ENCODE results near the gene CNTNAP5. TPM values are rescaled to one million over a fixed set of nuclear protein-coding genes. Genes with fewer than 3 reads are reported as not detected.

The CNTNAP5 gene
- total and polyA plus RNA-seq, 7 donors, result not detected

GRCh38 chr2:124258140-124258880 lies 233.2 kb downstream of the CNTNAP5 start:
- TF ChIP-seq CTCF (IDR thresholded peaks at IDR 0.05), result no peak
- H3K27ac ChIP-seq, result no peak overlapping the region
- no peaks in the 10 kb centered on the region for H3K27me3 ChIP-seq (ENCODE audit: insufficient read depth in 3 of 3, low read length in 2 of 3)
- ATAC-seq (no peak), DNase-seq (no peak)
- intact Hi-C loops (cut with DNase I), result no loop called here
- no peaks in the 10 kb centered on the region for H3K9me3 ChIP-seq
- H3K4me1 ChIP-seq, result no peaks in the 10 kb centered on the region
- WGBS, 3 donors, result 82 to 89% (median 83%) methylated on average over 6 of the region's 6 CpGs
- no peaks in the 10 kb centered on the region for H3K36me3 ChIP-seq (ENCODE audit: insufficient read depth in 1 of 2, low read depth in 1 of 2)
- H3K4me3 ChIP-seq, result no peak overlapping the region

- Histone ChIP-seq H3K4me3 (no peak overlapping the region), H3K27me3 (ENCODE audit: insufficient read depth in 3 of 3, low read length in 2 of 3) (no peaks in the 10 kb centered on the region), H3K9me3 (no peaks in the 10 kb centered on the region), H3K36me3 (ENCODE audit: insufficient read depth in 1 of 2, low read depth in 1 of 2) (no peaks in the 10 kb centered on the region), H3K27ac (no peak overlapping the region), H3K4me1 (no peaks in the 10 kb centered on the region)
- WGBS, 3 donors, result 77 to 85% (median 77%) methylated on average over 5 of the region's 5 CpGs
- intact Hi-C loops (cut with DNase I), result no loop called here
- no peak for DNase-seq
- ATAC-seq, result no peak
- TF ChIP-seq CTCF (IDR thresholded peaks at IDR 0.05), result no peak
Observed at GRCh38 chr2:124261456-124261855, 236.4 kb downstream of the CNTNAP5 start.

- 76 to 83% (median 77%) methylated on average over 6 of the region's 6 CpGs for WGBS, 3 donors
Observed at GRCh38 chr2:124264551-124265091, 239.5 kb downstream of the CNTNAP5 start.

GRCh38 chr2:124267794-124268193 lies 242.7 kb downstream of the CNTNAP5 start:
- ATAC-seq (no peak), DNase-seq (no peak)
- 56 to 61% (median 61%) methylated on average over 5 of the region's 5 CpGs for whole genome bisulfite sequencing, 3 donors
- Histone ChIP-seq H3K4me1 (no peaks in the 10 kb centered on the region), H3K9me3 (no peaks in the 10 kb centered on the region), H3K27me3 (ENCODE audit: insufficient read depth in 3 of 3, low read length in 2 of 3) (no peaks in the 10 kb centered on the region), H3K27ac (no peak overlapping the region), H3K4me3 (no peak overlapping the region), H3K36me3 (ENCODE audit: insufficient read depth in 1 of 2, low read depth in 1 of 2) (no peaks in the 10 kb centered on the region)
- TF ChIP-seq CTCF (IDR thresholded peaks at IDR 0.05), result no peak
- intact Hi-C loops (cut with DNase I), result no loop called here

More at GRCh38 chr2:124264551-124265091, 239.5 kb downstream of the CNTNAP5 start:
- no peaks in the 10 kb centered on the region for H3K4me1 ChIP-seq
- DNase-seq, result no peak
- no peaks in the 10 kb centered on the region for H3K9me3 ChIP-seq
- ATAC-seq, result no peak
- intact Hi-C loops (cut with DNase I), result no loop called here
- no peaks in the 10 kb centered on the region for H3K27me3 ChIP-seq (ENCODE audit: insufficient read depth in 3 of 3, low read length in 2 of 3)
- no peak overlapping the region for H3K4me3 ChIP-seq
- no peak for TF ChIP-seq CTCF (IDR thresholded peaks at IDR 0.05)
- no peak overlapping the region for H3K27ac ChIP-seq
- H3K36me3 ChIP-seq (ENCODE audit: insufficient read depth in 1 of 2, low read depth in 1 of 2), result no peaks in the 10 kb centered on the region

All from psoas muscle (tissue), 8 donors.